ENCODE data around the gene CMC1. TPM values are rescaled to one million over a fixed set of nuclear protein-coding genes. Genes with fewer than 3 reads are reported as not detected.

Gene CMC1
- total and polyA plus RNA-seq, 9 of the 15 experiments (the other 6 are each of a cell fraction or from before 2014, with no cell fraction given), result 15.9 to 74.6 (median 48.9) TPM

DNA sequence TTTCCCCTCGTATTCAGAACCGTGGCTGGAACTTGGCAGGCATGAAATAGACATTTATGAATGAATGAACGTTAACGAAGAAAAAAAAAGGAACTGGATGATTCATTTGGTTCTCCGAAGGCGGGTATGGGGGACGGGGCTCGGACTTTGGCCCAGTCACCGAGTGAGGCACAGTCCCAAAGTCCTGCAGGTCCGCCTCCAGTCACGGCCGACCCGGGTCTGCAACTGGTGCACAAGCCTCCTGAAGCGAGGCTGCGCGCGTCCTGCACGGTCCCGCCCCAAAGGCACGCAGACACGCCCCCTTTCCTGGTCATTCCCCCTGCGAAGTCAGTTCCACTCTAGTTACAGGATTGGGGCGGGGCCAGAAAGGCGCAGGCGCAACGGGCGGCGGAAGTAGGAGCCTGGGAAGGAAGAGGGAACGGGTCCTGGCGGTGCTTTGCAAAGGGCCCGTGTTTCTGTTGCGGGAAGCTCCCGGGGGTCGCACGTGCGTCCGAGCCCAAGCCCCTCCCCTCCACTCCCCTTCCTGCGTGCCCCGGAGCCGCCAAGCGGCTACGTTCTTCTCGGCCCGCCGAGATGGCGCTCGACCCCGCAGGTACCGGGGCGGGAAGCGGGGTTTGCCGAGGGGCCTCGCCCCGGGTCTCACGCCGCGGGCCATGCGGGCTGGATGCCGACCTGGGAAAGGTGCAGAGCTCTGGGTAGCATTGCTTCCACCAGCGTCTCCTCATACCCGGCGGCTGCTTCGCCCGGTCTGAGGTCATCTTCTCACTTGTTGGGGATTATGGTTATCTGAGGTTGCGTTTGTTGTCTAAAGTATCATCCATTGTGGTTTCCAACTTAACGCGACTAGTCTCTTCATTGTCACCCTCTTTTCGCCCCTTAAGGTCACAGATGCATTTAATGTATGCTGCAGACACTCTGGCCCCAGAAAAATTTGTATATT is at the start of gene CMC1 (continued):
- TF ChIP-seq, protein P1, sequence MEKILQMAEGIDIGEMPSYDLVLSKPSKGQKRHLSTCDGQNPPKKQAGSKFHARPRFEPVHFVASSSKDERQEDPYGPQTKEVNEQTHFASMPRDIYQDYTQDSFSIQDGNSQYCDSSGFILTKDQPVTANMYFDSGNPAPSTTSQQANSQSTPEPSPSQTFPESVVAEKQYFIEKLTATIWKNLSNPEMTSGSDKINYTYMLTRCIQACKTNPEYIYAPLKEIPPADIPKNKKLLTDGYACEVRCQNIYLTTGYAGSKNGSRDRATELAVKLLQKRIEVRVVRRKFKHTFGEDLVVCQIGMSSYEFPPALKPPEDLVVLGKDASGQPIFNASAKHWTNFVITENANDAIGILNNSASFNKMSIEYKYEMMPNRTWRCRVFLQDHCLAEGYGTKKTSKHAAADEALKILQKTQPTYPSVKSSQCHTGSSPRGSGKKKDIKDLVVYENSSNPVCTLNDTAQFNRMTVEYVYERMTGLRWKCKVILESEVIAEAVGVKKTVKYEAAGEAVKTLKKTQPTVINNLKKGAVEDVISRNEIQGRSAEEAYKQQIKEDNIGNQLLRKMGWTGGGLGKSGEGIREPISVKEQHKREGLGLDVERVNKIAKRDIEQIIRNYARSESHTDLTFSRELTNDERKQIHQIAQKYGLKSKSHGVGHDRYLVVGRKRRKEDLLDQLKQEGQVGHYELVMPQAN (IDR thresholded peaks at IDR 0.05; ENCODE audit: borderline replicate concordance), result peak; percentile 80; the same call in 1 of the 2 replicates
- TF ChIP-seq GABPA (tag; conservative IDR thresholded peaks at IDR 0.05; ENCODE audit: low read depth) (peak; percentile 86), TOE1 (IDR thresholded peaks at IDR 0.05; ENCODE audit: borderline replicate concordance) (no peak; the same call in 1 of the 2 replicates), TOE1 (CRISPR knock-in tag; IDR thresholded peaks at IDR 0.05; ENCODE audit: borderline replicate concordance, low read depth) (peak; percentile 73; the same call in 1 of the 2 replicates), TAF7 (tag; IDR thresholded peaks at IDR 0.05) (peak; percentile 40; the same call in 1 of the 2 replicates), NR2C2 (CRISPR knock-in tag; IDR thresholded peaks at IDR 0.05) (peak; percentile 67; the same call in 1 of the 2 replicates), NR2C2 (tag; IDR thresholded peaks at IDR 0.05) (peak; percentile 37; the same call in 1 of the 2 replicates)
- TF ChIP-seq, protein P2, sequence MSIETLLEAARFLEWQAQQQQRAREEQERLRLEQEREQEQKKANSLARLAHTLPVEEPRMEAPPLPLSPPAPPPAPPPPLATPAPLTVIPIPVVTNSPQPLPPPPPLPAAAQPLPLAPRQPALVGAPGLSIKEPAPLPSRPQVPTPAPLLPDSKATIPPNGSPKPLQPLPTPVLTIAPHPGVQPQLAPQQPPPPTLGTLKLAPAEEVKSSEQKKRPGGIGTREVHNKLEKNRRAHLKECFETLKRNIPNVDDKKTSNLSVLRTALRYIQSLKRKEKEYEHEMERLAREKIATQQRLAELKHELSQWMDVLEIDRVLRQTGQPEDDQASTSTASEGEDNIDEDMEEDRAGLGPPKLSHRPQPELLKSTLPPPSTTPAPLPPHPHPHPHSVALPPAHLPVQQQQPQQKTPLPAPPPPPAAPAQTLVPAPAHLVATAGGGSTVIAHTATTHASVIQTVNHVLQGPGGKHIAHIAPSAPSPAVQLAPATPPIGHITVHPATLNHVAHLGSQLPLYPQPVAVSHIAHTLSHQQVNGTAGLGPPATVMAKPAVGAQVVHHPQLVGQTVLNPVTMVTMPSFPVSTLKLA (conservative IDR thresholded peaks at IDR 0.05), result peak; percentile 93 to 96
- TF ChIP-seq, protein P3, sequence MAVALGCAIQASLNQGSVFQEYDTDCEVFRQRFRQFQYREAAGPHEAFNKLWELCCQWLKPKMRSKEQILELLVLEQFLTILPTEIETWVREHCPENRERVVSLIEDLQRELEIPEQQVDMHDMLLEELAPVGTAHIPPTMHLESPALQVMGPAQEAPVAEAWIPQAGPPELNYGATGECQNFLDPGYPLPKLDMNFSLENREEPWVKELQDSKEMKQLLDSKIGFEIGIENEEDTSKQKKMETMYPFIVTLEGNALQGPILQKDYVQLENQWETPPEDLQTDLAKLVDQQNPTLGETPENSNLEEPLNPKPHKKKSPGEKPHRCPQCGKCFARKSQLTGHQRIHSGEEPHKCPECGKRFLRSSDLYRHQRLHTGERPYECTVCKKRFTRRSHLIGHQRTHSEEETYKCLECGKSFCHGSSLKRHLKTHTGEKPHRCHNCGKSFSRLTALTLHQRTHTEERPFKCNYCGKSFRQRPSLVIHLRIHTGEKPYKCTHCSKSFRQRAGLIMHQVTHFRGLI (CRISPR knock-in tag; IDR thresholded peaks at IDR 0.05), result peak; percentile 98; the same call in 1 of the 2 replicates
- TF ChIP-seq, protein P4, sequence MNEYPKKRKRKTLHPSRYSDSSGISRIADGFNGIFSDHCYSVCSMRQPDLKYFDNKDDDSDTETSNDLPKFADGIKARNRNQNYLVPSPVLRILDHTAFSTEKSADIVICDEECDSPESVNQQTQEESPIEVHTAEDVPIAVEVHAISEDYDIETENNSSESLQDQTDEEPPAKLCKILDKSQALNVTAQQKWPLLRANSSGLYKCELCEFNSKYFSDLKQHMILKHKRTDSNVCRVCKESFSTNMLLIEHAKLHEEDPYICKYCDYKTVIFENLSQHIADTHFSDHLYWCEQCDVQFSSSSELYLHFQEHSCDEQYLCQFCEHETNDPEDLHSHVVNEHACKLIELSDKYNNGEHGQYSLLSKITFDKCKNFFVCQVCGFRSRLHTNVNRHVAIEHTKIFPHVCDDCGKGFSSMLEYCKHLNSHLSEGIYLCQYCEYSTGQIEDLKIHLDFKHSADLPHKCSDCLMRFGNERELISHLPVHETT (CRISPR knock-in tag; conservative IDR thresholded peaks at IDR 0.05 in 1 of 2, IDR thresholded peaks at IDR 0.05 in 1 of 2), result peak in 1 of 2 experiments; percentile 57; a peak in 1 of 4 replicates
